Measurements from ENCODE around the gene ATP5F1D.

The ATP5F1D gene

DNA sequence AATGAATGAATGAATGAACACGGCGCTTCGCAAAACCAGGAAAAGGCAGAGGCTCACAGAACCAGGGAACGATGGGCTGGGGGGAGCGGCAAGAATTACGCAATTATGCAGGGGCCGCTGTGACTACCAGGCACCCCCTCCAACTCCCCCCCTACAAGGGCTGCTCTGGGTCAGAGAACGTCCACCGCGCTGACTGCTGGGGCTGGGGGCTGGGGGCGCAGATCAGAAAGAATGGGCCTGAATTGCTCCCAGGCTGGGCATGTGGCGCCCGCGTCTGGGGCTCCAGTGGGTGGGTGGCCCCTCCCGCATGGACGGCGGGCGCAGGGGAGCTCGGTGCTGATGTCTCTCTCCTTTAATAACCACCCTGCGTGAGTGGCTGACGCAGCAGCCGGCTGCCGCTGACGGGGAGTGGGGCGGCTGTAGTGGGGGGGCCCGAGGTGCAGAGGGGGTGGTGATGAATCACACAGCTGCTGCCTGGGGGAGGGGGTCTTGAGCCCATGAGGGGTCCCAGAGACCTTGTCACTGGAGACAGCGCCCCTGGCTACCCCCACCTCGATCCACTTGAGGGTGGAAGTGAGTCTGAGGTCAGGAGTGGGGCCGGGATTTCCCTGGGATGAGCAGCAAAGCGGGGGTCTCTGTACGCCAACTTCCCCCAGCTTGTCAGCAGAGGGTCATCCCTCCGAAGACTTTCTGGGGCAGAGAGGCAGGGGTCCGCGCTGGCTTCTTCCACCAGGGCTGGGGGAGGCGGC is 26.1 kb downstream of the ATP5F1D start:
- DNase-seq (ENCODE audit: extremely low spot score, insufficient read length, low read depth) (no peak), FAIRE-seq (no peak)

DNA sequence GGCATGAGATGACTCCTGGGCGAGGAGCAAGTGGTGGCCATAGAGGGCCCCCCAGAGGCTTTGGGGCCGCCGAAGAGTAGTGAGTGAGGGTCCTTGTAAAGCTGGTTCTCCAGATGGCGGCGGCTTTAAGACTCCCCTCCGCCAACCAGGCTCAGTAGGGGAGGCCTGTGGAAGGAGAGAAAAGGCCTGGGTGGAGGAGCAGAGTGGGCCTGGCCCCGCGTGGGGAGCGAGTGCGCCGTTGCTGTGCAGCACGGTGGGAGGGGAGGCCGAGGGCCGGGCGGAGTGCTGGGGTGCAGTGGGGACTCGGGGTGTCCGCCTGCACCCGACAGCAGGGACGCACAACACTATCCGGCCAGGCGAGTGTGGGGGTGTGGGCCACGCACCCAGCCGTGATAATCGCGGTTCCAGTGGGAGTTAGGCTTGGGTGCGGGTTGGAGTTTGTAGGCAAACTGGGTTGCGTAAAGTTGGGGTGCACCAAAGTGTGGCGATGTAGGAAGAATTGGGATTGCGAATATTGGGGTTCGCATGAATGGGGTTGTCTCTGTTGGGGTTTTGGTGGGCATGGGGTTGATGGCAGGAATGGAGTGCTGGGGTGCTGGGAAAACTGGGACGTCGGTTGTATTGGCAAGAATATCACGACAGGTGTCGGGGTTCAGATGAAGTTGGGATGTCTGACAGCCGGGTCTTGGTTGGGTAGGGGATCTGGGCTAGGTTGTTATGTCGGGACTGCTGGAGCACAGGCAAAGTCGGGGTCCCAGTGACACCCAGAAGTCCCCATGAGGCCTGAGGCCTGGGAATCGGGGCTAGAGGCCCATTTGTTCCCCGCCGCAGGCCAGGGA is 26.9 kb downstream of the ATP5F1D start:
- FAIRE-seq (no peak), DNase-seq (ENCODE audit: extremely low spot score, insufficient read length, low read depth) (no peak)

DNA sequence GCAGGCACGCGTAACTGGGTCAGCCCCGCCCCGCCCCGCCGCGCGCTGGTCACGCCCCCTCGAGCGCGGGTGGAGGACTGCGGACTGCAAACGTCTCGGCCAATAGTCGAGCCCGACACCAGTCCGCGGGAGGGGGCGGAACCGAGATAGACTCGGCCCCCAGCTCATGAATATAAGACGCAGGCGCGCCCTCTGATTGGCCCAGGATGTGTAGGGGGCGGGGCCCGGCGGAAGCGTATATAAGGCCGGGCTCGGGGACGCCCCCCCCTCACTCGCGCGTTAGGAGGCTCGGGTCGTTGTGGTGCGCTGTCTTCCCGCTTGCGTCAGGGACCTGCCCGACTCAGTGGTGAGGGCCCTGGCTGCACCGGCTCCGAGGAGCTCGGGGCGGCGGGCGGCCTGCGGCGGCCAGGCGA is 27.5 kb downstream of the ATP5F1D start, which contains the start of gene CIRBP:
Gene CIRBP (plus strand): TSS at position 268 of the 413 bp plus-strand sequence. CDS start 1,602 bp downstream, outside the sequence.
- DNase-seq (ENCODE audit: extremely low spot score, insufficient read length, low read depth) (peak; percentile 94), FAIRE-seq (peak; percentile 98)

DNA sequence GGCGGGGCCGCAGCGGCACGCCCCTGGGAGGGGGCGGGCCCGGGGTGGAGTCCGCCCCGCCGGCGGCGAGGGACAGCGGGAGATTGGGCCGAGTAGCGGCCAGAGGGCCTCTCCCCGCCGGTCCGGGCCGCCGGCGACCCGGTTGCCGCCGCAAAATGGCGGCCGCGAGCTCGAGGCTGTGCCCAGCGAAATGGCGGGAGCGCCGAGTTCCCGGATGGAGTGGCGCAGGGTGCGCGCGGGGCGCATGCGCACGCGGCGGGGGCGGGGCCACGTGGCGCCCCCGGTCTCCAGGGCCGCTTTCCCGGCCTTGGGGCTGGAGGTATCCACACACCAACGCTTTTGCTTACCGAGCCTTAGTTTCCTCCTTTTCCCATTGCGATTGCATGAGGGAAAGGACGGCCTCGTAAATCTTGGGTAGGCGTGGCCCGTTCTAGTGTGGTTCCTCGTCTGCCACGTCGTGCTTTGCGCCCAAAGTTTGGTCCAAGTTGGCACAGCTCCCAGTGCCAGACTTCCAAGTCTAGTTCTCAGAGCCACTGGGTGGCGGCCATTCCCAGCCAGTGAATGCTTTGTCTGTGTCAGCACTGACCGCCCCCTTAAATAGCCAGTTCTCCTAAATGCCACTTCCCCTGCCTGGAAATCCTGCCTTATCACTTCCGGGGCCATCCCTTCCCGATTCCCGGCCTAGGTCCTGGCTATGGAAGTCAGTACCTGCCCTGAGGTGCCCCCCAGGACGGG is 28.1 kb downstream of the ATP5F1D start:
- peak; percentile 64 for DNase-seq (ENCODE audit: extremely low spot score, insufficient read length, low read depth)
- FAIRE-seq, result peak; percentile 15

DNA sequence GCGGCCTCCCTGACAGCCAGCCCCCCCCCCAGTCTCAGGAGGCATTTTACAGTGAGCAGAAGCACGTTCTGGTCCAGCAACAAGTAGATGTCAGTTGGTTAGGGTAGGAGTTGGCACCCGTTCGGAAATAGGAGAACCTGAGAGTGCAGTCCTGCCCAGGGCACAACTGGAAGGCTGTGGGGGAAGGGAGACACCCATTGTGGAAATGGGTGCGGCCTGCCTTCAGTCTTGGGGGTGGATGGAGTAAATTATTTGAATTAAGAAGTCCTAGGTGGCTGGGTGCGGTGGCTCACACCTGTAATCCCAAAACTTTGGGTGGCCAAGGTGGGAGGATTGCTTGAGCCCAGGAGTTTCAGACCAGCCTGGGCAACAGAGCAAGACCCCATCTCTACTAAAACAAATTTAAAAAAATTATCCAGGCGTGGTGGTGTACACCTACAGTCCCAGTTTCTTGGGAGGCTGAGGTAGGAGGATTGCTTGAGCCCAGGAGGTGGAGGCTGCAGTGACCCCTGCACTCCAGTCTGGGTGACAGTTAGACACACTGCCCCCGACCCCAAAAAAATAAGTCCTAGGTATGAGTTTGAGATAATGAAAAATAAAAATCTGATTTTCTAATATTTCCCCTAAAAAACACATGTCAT is 28.8 kb downstream of the ATP5F1D start:
- DNase-seq (ENCODE audit: extremely low spot score, insufficient read length, low read depth) (no peak), FAIRE-seq (no peak)

DNA sequence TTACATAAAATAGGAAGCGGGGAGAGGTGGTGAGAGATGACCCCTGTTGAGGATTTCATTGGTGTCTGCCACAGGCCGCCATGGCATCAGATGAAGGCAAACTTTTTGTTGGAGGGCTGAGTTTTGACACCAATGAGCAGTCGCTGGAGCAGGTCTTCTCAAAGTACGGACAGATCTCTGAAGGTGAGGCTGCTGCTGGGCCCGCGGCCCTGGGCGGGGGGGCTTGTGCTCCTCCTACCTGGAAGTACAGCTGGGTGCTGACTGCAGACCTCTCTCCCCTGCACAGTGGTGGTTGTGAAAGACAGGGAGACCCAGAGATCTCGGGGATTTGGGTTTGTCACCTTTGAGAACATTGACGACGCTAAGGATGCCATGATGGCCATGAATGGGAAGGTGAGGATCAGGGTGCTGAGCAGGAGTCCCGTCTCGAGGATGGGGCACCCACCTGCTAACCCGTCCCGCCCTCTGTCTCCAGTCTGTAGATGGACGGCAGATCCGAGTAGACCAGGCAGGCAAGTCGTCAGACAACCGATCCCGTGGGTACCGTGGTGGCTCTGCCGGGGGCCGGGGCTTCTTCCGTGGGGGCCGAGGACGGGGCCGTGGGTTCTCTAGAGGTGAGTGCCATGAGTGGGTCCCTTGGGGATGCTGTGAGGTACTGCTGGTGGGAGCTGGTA is 29.4 kb downstream of the ATP5F1D start:
- no peak for FAIRE-seq

DNA sequence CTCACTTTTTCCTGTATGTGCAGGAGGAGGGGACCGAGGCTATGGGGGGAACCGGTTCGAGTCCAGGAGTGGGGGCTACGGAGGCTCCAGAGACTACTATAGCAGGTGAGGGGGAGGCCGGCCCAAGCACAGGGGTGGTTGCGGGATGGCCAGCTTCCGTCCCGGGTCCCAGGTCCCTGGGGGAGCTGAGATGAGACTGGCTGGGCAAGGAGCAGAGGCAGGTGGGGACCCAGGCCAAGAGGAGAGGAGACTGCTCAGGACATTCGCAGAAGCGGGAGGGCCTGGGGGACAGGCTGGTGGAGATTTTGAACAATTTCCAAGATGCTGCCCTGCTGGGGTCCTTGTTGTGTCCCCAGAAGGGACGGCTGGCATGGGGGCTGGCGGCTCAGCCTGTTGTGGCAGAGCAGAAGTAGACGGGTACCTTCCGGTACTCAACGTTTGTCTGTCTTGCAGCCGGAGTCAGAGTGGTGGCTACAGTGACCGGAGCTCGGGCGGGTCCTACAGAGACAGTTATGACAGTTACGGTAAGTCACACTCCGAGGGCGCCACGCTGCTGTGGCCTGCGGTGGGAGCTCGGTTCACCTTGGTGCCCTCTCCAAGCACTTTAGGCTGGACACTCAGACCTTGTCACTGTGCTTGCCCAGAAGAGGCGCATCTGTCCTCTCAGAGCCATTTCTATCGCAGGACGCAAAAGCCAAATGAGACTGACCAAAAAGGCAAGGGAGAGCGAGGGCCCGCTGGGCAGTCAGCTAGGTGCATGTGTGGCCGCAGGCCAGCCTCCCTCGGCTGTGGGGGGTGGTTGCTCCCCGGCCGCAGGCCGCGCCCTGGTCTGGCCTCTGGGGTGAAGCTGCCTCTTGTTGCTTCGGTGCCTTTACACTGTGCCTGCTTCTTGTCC is 30.2 kb downstream of the ATP5F1D start:
- no peak for FAIRE-seq
- DNase-seq (ENCODE audit: extremely low spot score, insufficient read length, low read depth), result no peak

More for the DNA sequence above, 29.4 kb downstream of the ATP5F1D start:
- no peak for DNase-seq (ENCODE audit: extremely low spot score, insufficient read length, low read depth)

DNA sequence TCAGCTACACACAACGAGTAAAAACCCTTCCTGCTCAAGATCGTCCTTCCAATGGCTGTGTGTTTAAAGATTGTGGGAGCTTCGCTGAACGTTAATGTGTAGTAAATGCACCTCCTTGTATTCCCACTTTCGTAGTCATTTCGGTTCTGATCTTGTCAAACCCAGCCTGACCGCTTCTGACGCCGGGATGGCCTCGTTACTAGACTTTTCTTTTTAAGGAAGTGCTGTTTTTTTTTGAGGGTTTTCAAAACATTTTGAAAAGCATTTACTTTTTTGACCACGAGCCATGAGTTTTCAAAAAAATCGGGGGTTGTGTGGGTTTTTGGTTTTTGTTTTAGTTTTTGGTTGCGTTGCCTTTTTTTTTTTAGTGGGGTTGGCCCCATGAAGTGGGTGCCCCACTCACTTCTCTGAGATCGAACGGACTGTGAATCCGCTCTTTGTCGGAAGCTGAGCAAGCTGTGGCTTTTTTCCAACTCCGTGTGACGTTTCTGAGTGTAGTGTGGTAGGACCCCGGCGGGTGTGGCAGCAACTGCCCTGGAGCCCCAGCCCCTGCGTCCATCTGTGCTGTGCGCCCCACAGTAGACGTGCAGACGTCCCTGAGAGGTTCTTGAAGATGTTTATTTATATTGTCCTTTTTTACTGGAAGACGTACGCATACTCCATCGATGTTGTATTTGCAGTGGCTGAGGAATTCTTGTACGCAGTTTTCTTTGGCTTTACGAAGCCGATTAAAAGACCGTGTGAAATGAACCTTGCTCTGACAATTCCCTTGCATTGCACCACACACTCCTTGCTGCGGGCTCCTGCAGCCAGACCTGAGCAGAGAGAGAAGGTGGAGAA is 31.1 kb downstream of the ATP5F1D start:
- DNase-seq (ENCODE audit: extremely low spot score, insufficient read length, low read depth) (no peak), FAIRE-seq (no peak)

DNA sequence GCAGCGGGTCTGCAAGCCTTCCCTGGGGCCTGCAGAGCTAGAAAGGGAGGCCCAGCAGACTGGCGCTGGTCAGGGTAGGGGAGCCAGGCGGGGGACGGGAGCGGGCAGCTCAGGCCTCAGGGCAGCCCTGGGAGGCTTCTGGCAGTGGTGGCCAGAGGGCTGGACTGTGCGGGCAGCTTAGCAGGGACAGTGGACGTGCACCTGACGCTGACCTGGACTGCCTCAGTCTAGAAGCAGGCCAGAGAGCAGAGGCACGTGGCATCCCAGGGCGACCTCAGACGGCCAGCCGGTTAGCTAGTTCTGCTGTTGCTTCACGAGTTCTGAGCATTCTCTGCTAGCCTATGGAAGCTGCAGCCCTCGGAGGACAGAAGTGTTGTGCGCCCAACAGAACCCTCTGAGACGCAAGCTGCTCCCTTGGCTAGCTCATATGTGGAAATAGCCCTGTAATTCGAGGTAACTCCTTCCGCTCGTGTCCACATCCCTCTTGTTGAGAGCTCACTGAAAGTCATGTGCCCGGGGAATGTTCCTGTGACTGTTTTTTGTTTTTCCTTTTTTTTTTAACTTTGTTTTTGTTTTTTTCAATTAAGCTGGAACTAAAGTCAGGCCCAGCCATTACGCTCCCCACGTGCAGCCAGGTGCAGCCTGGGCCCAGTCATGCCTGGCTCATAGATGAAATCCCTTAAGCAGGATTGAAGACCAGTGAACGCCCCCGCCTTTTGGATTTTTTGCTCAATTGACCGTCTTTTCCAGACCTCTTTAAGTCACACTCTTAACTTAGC is 31.9 kb downstream of the ATP5F1D start:
- no peak for FAIRE-seq
- no peak for DNase-seq (ENCODE audit: extremely low spot score, insufficient read length, low read depth)

DNA sequence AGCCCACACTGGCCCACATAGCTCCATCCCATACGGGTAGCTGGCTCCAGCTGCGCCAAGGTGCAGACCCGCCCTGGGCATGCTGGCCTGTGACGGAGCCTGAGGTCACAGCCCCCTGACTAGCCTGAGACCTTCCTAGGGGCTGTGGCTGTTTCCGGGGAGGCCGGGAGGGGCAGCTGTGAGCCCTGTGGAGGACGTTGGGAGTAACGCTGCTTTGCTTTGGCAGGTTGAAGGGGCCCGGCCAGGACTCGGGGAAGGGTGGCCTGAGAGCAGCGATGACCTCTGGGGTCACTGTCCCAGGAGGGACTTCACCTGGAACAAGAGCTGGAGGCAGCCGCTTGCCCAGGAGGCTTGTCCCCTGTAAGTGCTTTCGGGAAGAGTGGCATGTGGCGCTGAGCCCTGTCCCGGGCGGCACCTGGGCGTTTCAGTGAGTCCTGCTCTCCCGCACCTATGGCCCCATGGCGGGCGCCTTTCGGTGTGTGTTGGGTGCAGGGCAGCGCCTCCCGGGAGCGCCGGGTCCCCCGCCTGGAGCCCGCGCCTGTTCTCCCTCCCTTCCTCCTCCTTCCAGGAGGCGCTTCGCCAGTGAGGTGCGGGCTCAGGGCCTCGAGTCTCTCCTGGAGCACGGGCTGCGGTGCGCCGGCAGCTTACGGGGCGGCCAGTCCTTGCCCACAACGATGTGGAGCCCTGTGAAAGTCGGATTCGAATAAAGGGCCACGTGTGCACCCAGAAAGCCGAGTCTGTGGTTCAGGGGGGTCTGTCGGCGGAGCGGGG is 32.7 kb downstream of the ATP5F1D start:
- no peak for FAIRE-seq
- no peak for DNase-seq (ENCODE audit: extremely low spot score, insufficient read length, low read depth)

DNA sequence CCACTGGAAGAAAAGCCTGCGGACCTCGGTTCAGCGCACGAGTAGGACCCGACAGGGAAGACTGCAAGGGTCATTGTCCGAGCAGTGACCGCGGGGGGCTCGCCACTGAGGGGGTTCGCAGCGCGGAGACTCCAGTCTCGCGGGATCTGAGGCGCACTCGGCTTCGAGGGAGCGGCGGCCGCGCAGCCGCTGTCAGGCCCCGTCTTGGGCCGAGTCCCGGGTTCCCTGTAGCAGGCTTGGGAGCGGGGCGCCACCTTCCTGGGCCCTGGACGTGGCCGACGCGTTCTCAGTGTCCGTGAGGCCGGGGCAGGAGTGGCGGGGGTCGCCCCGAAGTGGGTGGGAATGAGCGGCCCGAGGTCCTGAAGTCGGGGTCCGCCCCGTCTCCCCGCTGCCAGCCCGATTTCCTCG is 33.3 kb downstream of the ATP5F1D start:
- FAIRE-seq (no peak), DNase-seq (ENCODE audit: extremely low spot score, insufficient read length, low read depth) (no peak)

DNA sequence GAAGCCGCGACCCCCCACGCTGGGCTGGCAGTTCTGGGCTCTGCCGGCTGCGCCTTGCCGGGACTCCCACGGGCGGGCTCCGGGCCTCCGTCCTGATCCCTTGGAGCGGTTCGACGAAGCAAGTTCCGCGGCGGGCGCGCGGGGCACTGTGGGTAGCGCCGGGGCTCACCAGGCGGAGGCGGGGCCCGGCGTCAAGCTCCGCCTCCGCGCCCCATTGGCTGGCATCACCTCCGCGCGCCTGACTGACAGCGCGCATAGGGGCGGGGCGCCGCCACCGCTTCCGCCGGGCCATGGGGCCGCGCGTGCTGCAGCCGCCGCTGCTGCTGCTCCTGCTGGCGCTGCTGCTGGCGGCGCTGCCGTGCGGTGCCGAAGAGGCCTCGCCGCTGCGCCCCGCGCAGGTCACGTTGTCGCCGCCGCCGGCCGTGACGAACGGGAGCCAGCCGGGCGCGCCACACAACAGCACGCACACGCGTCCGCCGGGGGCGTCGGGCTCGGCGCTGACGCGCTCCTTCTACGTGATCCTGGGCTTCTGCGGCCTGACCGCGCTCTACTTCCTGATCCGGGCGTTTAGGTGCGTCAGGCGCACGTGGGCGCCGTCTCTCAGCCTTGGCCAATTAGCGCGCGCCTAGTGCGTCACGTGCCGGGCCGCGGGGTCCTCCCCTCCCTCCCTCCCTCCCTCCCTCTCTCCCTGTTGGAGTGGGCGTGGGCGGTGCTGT is 33.9 kb downstream of the ATP5F1D start, which contains the start of gene FAM174C:
Gene FAM174C (plus strand): TSS at position 271 of the 716 bp plus-strand sequence. CDS start 20 bp downstream, at position 291.
- DNase-seq (ENCODE audit: extremely low spot score, insufficient read length, low read depth) (peak; percentile 86), FAIRE-seq (peak; percentile 98)

DNA sequence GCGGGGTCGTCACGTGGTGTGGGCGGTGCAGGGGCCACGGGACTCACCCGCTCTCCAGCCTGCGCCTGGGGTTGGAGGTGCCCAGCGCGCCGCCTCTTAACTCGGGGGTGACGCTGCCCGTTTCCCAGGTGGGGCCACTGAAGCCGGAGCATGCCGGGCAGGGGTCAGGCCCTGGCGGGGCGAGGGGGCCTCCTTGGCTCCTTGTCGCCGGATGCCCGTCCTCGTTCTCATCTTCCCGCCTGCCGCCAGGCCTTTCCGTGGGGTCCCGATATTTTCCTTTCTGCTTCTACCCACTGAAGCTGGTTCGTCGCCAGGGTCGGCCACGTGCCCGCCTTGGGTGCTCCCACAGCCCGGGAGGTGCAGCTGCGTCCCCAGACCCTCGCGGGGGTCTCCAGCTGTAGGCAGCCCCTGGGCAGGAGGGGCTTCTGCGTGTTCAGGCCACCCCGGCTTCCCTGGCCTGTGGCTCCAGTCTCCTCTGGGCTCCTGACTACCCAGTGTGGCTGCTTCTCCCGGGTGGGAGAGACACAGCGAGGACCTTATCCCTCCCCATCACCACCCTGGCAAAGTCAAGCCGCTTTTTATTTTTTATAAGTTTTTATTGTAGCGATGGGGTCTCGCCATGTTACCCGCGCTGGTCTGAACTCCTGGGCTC is 34.6 kb downstream of the ATP5F1D start:
- no peak for FAIRE-seq
- no peak for DNase-seq (ENCODE audit: extremely low spot score, insufficient read length, low read depth)

DNA sequence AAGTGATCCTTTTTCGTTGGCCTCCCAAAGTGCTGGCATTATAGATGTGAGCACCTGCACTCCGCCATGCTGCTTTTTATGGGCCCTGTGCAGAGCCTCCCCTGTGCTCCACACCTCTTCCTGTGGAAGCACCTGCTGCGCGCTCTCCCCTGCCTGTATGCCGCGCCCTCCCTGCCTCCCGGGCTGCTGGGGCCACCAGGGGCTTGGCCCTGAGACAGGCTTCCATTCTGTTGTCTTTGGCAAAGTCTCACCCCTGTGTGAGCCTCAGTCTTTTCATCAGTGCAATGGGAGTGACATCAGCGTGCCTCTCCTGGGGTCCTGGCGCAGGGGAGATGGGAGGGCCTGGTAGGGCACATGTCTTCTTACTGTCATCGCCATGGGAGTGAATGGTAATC is 35.1 kb downstream of the ATP5F1D start:
- DNase-seq (ENCODE audit: extremely low spot score, insufficient read length, low read depth) (no peak), FAIRE-seq (no peak)

DNA sequence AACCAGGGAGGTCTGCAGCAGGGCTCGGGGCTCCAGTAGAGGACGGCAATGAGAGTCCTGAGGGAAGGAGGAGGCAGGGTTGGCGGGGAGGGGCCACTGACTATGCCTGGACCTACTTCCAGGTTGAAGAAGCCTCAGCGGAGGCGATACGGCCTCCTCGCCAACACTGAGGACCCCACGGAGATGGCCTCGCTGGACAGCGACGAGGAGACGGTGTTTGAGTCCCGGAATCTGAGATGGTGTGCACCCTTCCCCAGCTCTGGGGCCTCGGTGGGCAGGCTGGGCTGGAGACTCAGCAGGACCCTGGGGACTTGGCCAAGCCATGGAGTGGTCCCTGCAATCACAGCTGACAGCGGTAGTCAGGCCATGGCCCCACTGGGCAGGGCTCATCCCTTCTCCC is 35.5 kb downstream of the ATP5F1D start:
- DNase-seq (ENCODE audit: extremely low spot score, insufficient read length, low read depth), result no peak
- FAIRE-seq, result no peak

Measured in GM18507 (cell line).